GM12864 (cell line): Measurements from ENCODE around the gene ERC2.

Experiments used
- DNase-seq: peaks from one replicate; pipeline ENCODE4 v3.0.0-alpha.2; 2011; ENCODE audit warnings: low read depth
- H3K4me3 ChIP-seq: 2 replicates; pipeline ENCODE4 v1.5.1; 2011; ENCODE audit warnings: mild to moderate bottlenecking, low read depth, low read length, control low read depth
- CTCF ChIP-seq: IDR thresholded peaks from 2 replicates; pipeline ENCODE4 v1.5.1; 2011; ENCODE audit warnings: low read depth, mild to moderate bottlenecking, moderate library complexity, low read length, control low read depth, inconsistent platforms; ENCODE audit errors: missing control alignments

Gene ERC2

GRCh38 chr3:56173601-56174000 lies 294.7 kb downstream of the ERC2 start:
- DNase-seq = no peak
- TF ChIP-seq CTCF = no peak
- H3K4me3 ChIP-seq = no peak overlapping the region

GRCh38 chr3:56164436-56164835 lies 303.8 kb downstream of the ERC2 start:
- TF ChIP-seq CTCF = no peak

GRCh38 chr3:56157693-56158362 lies 310.4 kb downstream of the ERC2 start:
- TF ChIP-seq CTCF = no peak
- no peak overlapping the region for H3K4me3 ChIP-seq
- peak; percentile 1 for DNase-seq

More at GRCh38 chr3:56164436-56164835, 303.8 kb downstream of the ERC2 start:
- H3K4me3 ChIP-seq = no peak overlapping the region
- no peak for DNase-seq

- no peak for TF ChIP-seq CTCF
- no peak overlapping the region for H3K4me3 ChIP-seq
- DNase-seq = no peak
These were observed 314.0 kb downstream of the ERC2 start for GRCh38 chr3:56154297-56154696.

- no peak for DNase-seq
- H3K4me3 ChIP-seq = no peak overlapping the region
- TF ChIP-seq CTCF = no peak
These were observed 320.9 kb downstream of the ERC2 start for GRCh38 chr3:56147354-56147753.

- TF ChIP-seq CTCF = no peak
- no peak overlapping the region for H3K4me3 ChIP-seq
- DNase-seq = no peak
These were observed 322.9 kb downstream of the ERC2 start for GRCh38 chr3:56145410-56145809.

GRCh38 chr3:56144805-56145204 lies 323.5 kb downstream of the ERC2 start:
- no peak for TF ChIP-seq CTCF
- DNase-seq = no peak
- no peak overlapping the region for H3K4me3 ChIP-seq
